Erythroblast (primary cell): ENCODE data around the gene ACSBG1.

Experiments
- GATA1 ChIP-seq: IDR thresholded peaks from 2 replicates; pipeline ENCODE4 v1.6.1; 2011; ENCODE audit warnings: low read depth, mild to moderate bottlenecking, control low read depth, low read length, moderate library complexity
- POLR2A ChIP-seq: IDR thresholded peaks from 2 replicates; pipeline ENCODE4 v1.6.1; 2011; ENCODE audit warnings: mild to moderate bottlenecking, low read length

- TF ChIP-seq POLR2A = no peak
- TF ChIP-seq GATA1 = no peak
Measured at GRCh38 chr15:78213425-78213750, 21.0 kb downstream of the ACSBG1 start.
